Body of pancreas (tissue), 4 donors: ENCODE results near the gene NR6A1.

Experiments used
- CTCF ChIP-seq, 7 experiments: fragments of 450-650 bp in 4 of 7; fragments of 200-600 bp in 3 of 7; sonication (generic) in 3 of 7; IDR thresholded peaks; one replicate each; pipeline ENCODE4 v1.5.1; 2016 to 2019; ENCODE audit warnings: antibody characterized with exemption in 7 of 7
- POLR2A ChIP-seq, 3 donors: fragments of 450-650 bp; IDR thresholded peaks; one replicate each; pipeline ENCODE4 v1.6.1; 2016; ENCODE audit warnings: antibody characterized with exemption in 3 of 3, mild to moderate bottlenecking in 2 of 3

- no peak for TF ChIP-seq CTCF (IDR thresholded peaks at IDR 0.05)
- TF ChIP-seq POLR2A (IDR thresholded peaks at IDR 0.05), result no peak
Measured at GRCh38 chr9:124688238-124688904, 82.7 kb downstream of the NR6A1 start.
